Astrocyte of the spinal cord (primary cell): ENCODE results near the gene SNX7.

Source experiments
- DNase-seq: peaks from one replicate; pipeline ENCODE4 v3.0.0; 2011; ENCODE audit warnings: low read depth, low spot score
- H3K4me3 ChIP-seq: 2 replicates; pipeline ENCODE4 v1.5.1; 2011; ENCODE audit warnings: low read depth, mild to moderate bottlenecking, low read length, moderate library complexity
- in situ Hi-C: cut with HindIII; loops from 2 replicates; pipeline ENCODE4 v1.10.0; 2017; ENCODE audit warnings: low sequenced_read_pairs
- TF ChIP-seq, protein P1 (sequence below): IDR thresholded peaks from 2 replicates; pipeline ENCODE4 v1.5.1; 2012; ENCODE audit warnings: low read depth, mild to moderate bottlenecking, low read length, inconsistent platforms

The SNX7 gene

GRCh38 chr1:98723574-98723973 lies 62.1 kb downstream of the SNX7 start:
- TF ChIP-seq, protein P1, sequence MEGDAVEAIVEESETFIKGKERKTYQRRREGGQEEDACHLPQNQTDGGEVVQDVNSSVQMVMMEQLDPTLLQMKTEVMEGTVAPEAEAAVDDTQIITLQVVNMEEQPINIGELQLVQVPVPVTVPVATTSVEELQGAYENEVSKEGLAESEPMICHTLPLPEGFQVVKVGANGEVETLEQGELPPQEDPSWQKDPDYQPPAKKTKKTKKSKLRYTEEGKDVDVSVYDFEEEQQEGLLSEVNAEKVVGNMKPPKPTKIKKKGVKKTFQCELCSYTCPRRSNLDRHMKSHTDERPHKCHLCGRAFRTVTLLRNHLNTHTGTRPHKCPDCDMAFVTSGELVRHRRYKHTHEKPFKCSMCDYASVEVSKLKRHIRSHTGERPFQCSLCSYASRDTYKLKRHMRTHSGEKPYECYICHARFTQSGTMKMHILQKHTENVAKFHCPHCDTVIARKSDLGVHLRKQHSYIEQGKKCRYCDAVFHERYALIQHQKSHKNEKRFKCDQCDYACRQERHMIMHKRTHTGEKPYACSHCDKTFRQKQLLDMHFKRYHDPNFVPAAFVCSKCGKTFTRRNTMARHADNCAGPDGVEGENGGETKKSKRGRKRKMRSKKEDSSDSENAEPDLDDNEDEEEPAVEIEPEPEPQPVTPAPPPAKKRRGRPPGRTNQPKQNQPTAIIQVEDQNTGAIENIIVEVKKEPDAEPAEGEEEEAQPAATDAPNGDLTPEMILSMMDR: no peak
- in situ Hi-C loops: no loop called here
- no peak overlapping the region for H3K4me3 ChIP-seq
- DNase-seq: no peak

DNA sequence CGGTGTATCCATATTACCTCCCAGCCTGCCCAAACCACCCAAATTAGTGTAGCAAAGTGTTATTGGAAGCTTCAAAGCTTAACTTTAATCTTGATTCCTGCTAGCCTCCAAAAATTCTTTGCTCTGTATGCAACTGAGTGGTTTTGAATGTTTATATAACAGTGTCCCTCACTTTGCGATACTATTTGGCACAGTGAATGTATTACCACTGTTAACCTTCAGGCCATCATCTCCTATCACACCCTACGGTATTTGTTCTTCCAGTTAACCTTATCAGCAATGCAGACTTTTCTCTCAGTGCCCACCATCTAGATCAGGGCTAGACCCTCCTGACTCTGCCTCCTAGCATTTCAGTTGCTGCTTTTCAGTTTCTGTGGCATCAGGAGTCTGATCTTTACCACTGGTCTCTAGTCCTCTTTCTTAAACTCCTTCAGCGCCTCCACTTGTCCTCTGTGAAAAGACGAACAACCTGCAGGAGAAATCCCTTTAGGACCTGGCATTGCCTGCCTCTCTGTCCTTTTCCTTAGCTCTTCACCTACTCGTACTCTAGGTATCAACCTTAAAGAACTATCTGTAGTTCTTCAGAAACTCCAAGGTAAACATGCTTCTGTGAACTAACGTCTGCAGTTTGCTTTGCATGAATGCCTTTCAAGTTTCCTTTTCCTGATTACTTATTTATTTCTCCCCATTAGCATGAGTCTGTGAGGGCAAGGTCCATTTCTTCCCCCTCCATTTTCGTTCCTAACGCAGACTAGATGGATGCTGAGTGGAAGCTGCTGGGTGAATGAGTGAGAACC lies 71.7 kb downstream of the SNX7 start:
- DNase-seq: no peak
- H3K4me3 ChIP-seq: no peak overlapping the region
- in situ Hi-C loops: no loop called here
- TF ChIP-seq, protein P1: no peak

- in situ Hi-C loops: no loop called here
These were observed 72.2 kb downstream of the SNX7 start for GRCh38 chr1:98733782-98734112.

DNA sequence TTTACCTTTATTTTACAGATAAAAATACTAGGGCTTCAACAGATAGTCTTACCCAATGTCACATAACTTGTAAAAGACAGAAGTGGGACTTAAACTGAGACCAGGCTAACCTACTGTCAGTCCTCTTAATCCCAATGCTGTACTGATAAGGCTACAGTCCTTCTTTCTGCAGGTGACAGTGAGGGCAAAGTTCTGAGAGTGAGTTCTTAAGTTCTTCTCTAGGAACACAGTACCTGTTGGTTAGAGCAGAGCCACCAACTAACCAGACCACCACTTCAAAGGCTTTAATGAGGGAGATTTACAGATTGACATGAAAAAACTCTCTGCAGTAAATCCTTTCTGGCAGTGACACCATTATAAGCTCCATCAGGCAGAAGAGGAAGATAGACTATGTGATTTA lies 74.2 kb downstream of the SNX7 start:
- no peak overlapping the region for H3K4me3 ChIP-seq
- in situ Hi-C loops: no loop called here
- no peak for DNase-seq

More at GRCh38 chr1:98733782-98734112, 72.2 kb downstream of the SNX7 start:
- DNase-seq: no peak
- no peak overlapping the region for H3K4me3 ChIP-seq
- TF ChIP-seq, protein P1: no peak

DNA sequence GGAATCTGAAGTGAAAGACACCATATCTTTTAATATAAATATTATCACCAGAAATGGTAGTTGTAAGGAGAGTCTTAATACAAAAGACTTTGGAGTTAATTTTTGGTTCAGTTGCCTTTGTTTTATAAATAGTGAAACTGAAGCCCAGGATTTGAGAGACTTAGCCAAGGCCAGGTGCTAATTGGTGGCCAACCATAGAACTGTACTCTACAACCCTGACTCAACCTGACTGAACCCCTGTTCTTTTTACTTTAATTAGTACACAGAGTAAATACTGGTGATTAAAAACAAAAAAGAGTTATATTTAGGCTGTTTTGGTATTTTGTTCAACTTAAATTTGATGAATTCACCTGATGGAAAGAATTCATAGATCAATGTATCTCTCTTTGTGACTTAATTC lies 76.3 kb downstream of the SNX7 start:
- no peak overlapping the region for H3K4me3 ChIP-seq
- TF ChIP-seq, protein P1: no peak
- in situ Hi-C loops: no loop called here
- DNase-seq: no peak

More for the DNA sequence above, 74.2 kb downstream of the SNX7 start:
- TF ChIP-seq, protein P1: no peak

GRCh38 chr1:98739762-98740161 lies 78.2 kb downstream of the SNX7 start:
- H3K4me3 ChIP-seq: no peak overlapping the region
- DNase-seq: no peak
- in situ Hi-C loops: no loop called here
- TF ChIP-seq, protein P1: no peak
